Lower leg skin (tissue), 3 donors: ENCODE results near the gene CRTC1.

Experiments used
- CTCF ChIP-seq, 3 donors: fragments of 450-650 bp; IDR thresholded peaks; one replicate each; pipeline ENCODE4 v1.5.1; 2016; ENCODE audit warnings: antibody characterized with exemption in 3 of 3, mild to moderate bottlenecking in 3 of 3, moderate library complexity in 2 of 3
- POLR2A ChIP-seq, 2 donors: fragments of 450-650 bp; IDR thresholded peaks; one replicate each; pipeline ENCODE4 v1.6.1; 2016 to 2017; ENCODE audit warnings: antibody characterized with exemption in 2 of 2, mild to moderate bottlenecking in 1 of 2, moderate library complexity in 1 of 2

DNA sequence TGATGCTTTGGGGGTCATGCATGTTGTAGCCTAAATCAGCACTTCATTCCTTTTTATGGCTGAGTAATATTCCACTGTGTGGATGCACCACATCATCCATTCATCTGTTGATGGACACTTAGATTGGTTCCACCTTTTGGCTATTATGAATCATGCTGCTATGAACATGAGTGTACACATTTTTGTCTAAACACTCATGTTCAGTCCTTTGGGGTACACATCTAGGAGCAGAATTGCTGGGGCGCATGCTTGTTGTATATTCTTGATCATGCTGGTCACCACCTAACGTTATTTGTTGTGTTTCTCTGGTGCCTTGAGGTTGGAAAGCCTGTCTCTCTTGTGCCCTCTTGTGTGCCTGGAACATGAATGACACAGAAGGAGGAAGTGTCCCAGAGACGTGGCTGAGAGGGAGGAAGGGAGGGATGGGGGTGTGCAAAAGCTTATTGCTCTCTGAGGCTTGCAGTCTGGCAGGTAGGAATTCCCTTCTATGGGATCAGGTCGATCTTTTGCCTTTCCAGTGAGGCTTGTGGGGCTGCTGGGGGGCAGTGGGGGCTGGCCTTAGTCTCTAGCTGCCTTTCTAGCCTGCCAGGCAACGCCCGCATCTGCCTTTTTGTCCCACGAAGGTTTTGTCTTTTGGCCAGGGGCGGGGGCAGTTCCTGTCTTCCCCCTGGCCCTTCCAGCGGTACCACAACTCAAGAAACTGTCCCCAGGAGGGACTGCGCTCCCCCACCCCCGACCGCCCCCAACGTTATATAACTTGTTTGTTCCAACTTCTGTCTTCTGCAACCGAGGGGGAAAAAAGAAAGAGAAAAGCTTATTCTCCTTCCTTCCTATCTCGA is 39.1 kb upstream of the CRTC1 start:
- TF ChIP-seq CTCF (IDR thresholded peaks at IDR 0.05) (no peak), POLR2A (IDR thresholded peaks at IDR 0.05) (no peak)
